ENCODE results near the gene PHTF1. TPM values are rescaled to one million over a fixed set of nuclear protein-coding genes. Genes with fewer than 3 reads are reported as not detected.

Gene PHTF1
- polyA plus RNA-seq, 3 donors = 6.7 to 12.2 (median 11.1) TPM

DNA sequence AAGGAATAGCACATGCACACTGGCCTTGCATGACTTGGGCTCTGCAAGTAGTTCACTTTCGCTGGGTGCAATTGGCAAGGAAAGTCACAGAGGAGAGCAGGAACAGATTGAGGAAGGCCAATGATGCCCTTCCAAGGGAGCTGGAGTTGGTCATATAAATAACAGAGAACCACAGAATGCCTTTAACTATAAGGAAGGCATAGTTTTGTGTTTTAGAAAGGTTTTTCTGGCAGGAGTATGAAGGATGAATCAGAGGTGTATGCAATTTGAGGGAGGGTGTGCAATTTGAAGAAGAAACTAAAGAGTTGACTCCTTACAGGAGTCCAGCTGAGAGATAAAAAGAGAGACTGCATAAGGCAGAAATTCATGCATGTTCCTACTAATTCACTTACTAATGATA, 112.1 kb downstream of the PHTF1 start:
- DNase-seq = no peak
- Histone ChIP-seq H4K20me1 (ENCODE audit: insufficient read depth, low read length) (no peaks in the 10 kb centered on the region), H2AFZ (ENCODE audit: insufficient read depth, low read depth, low read length, poor library complexity, severe bottlenecking) (no peak overlapping the region), H3K79me2 (ENCODE audit: insufficient read depth, low read length) (no peaks in the 10 kb centered on the region), H3K4me1 (ENCODE audit: control insufficient read depth in 1 of 2, insufficient read depth in 2 of 2, low read length in 2 of 2) (no peaks in the 10 kb centered on the region), H3K9me3 (replicated peaks in 1 of 2; ENCODE audit: control insufficient read depth in 1 of 2, insufficient read depth in 1 of 2, low read length in 2 of 2) (no peaks in the 10 kb centered on the region), H3K4me2 (replicated peaks; ENCODE audit: extremely low read depth, low read length, poor library complexity, severe bottlenecking) (no peak overlapping the region), H3K4me3 (replicated peaks in 1 of 3; ENCODE audit: low read depth in 2 of 3, low read length in 3 of 3) (no peak overlapping the region), H3K36me3 (replicated peaks in 1 of 2; ENCODE audit: control insufficient read depth in 1 of 2, insufficient read depth in 2 of 2, low read length in 2 of 2) (no peaks in the 10 kb centered on the region), H3K27me3 (ENCODE audit: control insufficient read depth in 2 of 2, insufficient read depth in 2 of 2, low read length in 2 of 2) (no peaks in the 10 kb centered on the region), H3K27ac (ENCODE audit: low read depth in 1 of 2, low read length in 2 of 2) (no peak overlapping the region), H3K9ac (ENCODE audit: insufficient read depth, low read length, poor library complexity, severe bottlenecking) (no peak overlapping the region)
- WGBS (ENCODE audit: insufficient coverage) = 100% methylated on average over 1 of the region's 1 CpG
- H3K27ac Mint-ChIP-seq = no peak overlapping the region
- no peak overlapping the region for H3K4me3 Mint-ChIP-seq
- no peaks in the 10 kb centered on the region for H3K36me3 Mint-ChIP-seq
- no peaks in the 10 kb centered on the region for H3K4me1 Mint-ChIP-seq
- no peaks in the 10 kb centered on the region for H3K9me3 Mint-ChIP-seq
- TF ChIP-seq, protein P1, sequence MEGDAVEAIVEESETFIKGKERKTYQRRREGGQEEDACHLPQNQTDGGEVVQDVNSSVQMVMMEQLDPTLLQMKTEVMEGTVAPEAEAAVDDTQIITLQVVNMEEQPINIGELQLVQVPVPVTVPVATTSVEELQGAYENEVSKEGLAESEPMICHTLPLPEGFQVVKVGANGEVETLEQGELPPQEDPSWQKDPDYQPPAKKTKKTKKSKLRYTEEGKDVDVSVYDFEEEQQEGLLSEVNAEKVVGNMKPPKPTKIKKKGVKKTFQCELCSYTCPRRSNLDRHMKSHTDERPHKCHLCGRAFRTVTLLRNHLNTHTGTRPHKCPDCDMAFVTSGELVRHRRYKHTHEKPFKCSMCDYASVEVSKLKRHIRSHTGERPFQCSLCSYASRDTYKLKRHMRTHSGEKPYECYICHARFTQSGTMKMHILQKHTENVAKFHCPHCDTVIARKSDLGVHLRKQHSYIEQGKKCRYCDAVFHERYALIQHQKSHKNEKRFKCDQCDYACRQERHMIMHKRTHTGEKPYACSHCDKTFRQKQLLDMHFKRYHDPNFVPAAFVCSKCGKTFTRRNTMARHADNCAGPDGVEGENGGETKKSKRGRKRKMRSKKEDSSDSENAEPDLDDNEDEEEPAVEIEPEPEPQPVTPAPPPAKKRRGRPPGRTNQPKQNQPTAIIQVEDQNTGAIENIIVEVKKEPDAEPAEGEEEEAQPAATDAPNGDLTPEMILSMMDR (IDR thresholded peaks at IDR 0.05) = no peak
- intact Hi-C loops (cut with micrococcal nuclease) = no loop called here
- H3K27me3 Mint-ChIP-seq (ENCODE audit: low read depth in 3 of 3) = no peaks in the 10 kb centered on the region

Other genes with a start within 250 kb of the PHTF1 start
- gene RSBN1, start 53.0 kb upstream of the PHTF1 start, polyA plus RNA-seq = 1 to 10 TPM; 6.5 to 9.0 (median 8.9) TPM
- 10 to 100 TPM in 2 of 3 donors, 1 to 10 TPM in 1; 9.7 to 43.7 (median 29.7) TPM for gene PTPN22, start 112.2 kb upstream of the PHTF1 start, polyA plus RNA-seq
- under 1 TPM in 1 of 3 donors, not detected in 2; 0.73 TPM for gene BCL2L15, start 128.1 kb upstream of the PHTF1 start, polyA plus RNA-seq
- 10 to 100 TPM in 1 of 3 donors, 1 to 10 TPM in 2; 3.5 to 46.3 (median 6.1) TPM for gene AP4B1, start 145.3 kb upstream of the PHTF1 start, polyA plus RNA-seq
- 1 to 10 TPM; 3.0 to 5.7 (median 4.5) TPM for gene DCLRE1B, start 145.8 kb upstream of the PHTF1 start, polyA plus RNA-seq
- gene HIPK1, start 169.8 kb upstream of the PHTF1 start, polyA plus RNA-seq = 10 to 100 TPM; 10.1 to 57.2 (median 14.8) TPM
- gene OLFML3, start 220.0 kb upstream of the PHTF1 start, polyA plus RNA-seq = under 1 TPM; 0.08 to 0.37 (median 0.28) TPM

All from CD14-positive monocyte (primary cell).